HepG2 (cell line): ENCODE measurements around the gene TMEM129. TPM values are rescaled to one million over a fixed set of nuclear protein-coding genes. Genes with fewer than 3 reads are reported as not detected.

ENCODE experiments used
- ELF1 ChIP-seq: sonication (generic); formaldehyde crosslinking; IDR thresholded peaks from 2 replicates; pipeline ENCODE4 v1.4.0; 2020; ENCODE audit warnings: missing genetic modification reagents
- GATAD2A ChIP-seq: IDR thresholded peaks from 2 replicates; pipeline ENCODE4 v1.6.1; 2016
- SRY ChIP-seq: sonication (generic); formaldehyde crosslinking; IDR thresholded peaks from 2 replicates; pipeline ENCODE4 v1.8.0; 2022; ENCODE audit warnings: mild to moderate bottlenecking, missing genetic modification reagents
- TEF ChIP-seq: sonication (generic); formaldehyde crosslinking; IDR thresholded peaks from 2 replicates; pipeline ENCODE4 v1.5.0; 2020; ENCODE audit warnings: missing genetic modification reagents
- ZBTB14 ChIP-seq: sonication (generic); formaldehyde crosslinking; IDR thresholded peaks from 2 replicates; pipeline ENCODE4 v1.4.0; 2020; ENCODE audit warnings: missing genetic modification reagents
- ZFP36L1 ChIP-seq: sonication (generic); formaldehyde crosslinking; IDR thresholded peaks from 2 replicates; pipeline ENCODE4 v1.8.0; 2022; ENCODE audit warnings: mild to moderate bottlenecking, missing genetic modification reagents, moderate library complexity
- ZNF775 ChIP-seq: sonication (generic); formaldehyde crosslinking; IDR thresholded peaks from 2 replicates; pipeline ENCODE4 v1.4.0; 2020; ENCODE audit warnings: missing genetic modification reagents, mild to moderate bottlenecking, moderate library complexity, borderline replicate concordance
- polyA plus RNA-seq, 8 experiments: library from polyadenylated mRNA; depleted of rRNA in 3 of 8; stranded (reverse) in 7 of 8; unstranded in 1 of 8; fragments of >200 nt; fragmentation: Illumina TruSeq in 4 of 8; extraction: Trizol in 4 of 8; gene quantifications; 2 replicates each; pipeline versions ENCODE4 v1.2.1 to v1.2.3, GENCODE V29; 2011 to 2016; ENCODE audit warnings: low read depth in 4 of 8, missing spikeins in 1 of 8, mixed read lengths in 1 of 8; ENCODE audit not compliant: insufficient read depth in 1 of 8
- total RNA-seq, 5 experiments: library from RNA; depleted of rRNA; stranded (reverse); fragments of >200 nt; fragmentation: Illumina TruSeq; extraction: Trizol; gene quantifications; 2 replicates each; pipeline ENCODE4 v1.2.3, GENCODE V29; 2016; ENCODE audit warnings: low read depth in 1 of 5
- TF ChIP-seq, protein P1 (sequence below): sonication (generic); formaldehyde crosslinking; conservative IDR thresholded peaks from 2 replicates; pipeline ENCODE4 v1.4.0; 2020; ENCODE audit warnings: mild to moderate bottlenecking, missing genetic modification reagents, moderate library complexity
- TF ChIP-seq, protein P2 (sequence below): sonication (generic); formaldehyde crosslinking; conservative IDR thresholded peaks from 2 replicates; pipeline ENCODE4 v1.8.1; 2023; ENCODE audit warnings: missing genetic modification reagents

The TMEM129 gene
- total and polyA plus RNA-seq, 2 of the 13 experiments (the other 11 are each of a cell fraction or from before 2014, with no cell fraction given) = 19.0 to 25.8 TPM

DNA sequence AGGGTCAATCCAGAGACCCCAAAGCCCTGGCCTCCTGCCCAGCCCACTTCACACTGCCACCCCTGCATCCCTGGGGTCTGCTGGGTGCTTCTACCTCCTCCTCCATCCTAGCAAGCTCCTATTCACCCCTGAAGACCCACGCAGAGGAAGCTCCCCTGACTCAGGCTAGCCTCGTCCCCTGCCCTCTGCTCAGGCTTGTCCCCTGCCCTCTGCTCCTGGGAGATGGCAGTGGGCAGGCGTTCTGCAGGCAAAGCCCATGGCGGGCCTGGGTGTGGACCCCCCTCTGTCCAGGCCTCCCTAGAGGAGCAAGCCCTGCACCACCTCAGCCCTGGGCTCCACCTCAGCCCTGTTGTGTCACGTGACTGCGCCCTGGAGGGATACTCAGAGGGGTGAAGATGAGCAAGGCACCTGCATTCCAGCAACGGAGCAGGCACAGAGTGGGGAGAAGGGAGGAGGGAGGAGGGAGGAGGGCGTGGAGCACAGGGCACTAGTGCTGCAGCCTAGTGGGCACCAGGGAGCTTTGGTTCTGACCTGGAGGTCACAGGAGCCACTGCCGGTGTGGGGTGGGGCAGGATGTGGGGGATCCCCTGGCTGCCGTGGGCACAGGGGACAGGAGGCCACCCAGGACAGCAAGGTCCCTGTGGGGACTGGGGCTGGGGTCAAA lies 44.4 kb upstream of the TMEM129 start (continued):
- no peak for TF ChIP-seq ZBTB14 (CRISPR knock-in tag)
- TF ChIP-seq TEF (CRISPR knock-in tag) = no peak
- no peak for TF ChIP-seq SRY (CRISPR knock-in tag)
- TF ChIP-seq, protein P1, sequence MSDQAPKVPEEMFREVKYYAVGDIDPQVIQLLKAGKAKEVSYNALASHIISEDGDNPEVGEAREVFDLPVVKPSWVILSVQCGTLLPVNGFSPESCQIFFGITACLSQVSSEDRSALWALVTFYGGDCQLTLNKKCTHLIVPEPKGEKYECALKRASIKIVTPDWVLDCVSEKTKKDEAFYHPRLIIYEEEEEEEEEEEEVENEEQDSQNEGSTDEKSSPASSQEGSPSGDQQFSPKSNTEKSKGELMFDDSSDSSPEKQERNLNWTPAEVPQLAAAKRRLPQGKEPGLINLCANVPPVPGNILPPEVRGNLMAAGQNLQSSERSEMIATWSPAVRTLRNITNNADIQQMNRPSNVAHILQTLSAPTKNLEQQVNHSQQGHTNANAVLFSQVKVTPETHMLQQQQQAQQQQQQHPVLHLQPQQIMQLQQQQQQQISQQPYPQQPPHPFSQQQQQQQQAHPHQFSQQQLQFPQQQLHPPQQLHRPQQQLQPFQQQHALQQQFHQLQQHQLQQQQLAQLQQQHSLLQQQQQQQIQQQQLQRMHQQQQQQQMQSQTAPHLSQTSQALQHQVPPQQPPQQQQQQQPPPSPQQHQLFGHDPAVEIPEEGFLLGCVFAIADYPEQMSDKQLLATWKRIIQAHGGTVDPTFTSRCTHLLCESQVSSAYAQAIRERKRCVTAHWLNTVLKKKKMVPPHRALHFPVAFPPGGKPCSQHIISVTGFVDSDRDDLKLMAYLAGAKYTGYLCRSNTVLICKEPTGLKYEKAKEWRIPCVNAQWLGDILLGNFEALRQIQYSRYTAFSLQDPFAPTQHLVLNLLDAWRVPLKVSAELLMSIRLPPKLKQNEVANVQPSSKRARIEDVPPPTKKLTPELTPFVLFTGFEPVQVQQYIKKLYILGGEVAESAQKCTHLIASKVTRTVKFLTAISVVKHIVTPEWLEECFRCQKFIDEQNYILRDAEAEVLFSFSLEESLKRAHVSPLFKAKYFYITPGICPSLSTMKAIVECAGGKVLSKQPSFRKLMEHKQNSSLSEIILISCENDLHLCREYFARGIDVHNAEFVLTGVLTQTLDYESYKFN (CRISPR knock-in tag) = no peak
- TF ChIP-seq, protein P2, sequence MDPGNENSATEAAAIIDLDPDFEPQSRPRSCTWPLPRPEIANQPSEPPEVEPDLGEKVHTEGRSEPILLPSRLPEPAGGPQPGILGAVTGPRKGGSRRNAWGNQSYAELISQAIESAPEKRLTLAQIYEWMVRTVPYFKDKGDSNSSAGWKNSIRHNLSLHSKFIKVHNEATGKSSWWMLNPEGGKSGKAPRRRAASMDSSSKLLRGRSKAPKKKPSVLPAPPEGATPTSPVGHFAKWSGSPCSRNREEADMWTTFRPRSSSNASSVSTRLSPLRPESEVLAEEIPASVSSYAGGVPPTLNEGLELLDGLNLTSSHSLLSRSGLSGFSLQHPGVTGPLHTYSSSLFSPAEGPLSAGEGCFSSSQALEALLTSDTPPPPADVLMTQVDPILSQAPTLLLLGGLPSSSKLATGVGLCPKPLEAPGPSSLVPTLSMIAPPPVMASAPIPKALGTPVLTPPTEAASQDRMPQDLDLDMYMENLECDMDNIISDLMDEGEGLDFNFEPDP (CRISPR knock-in tag) = no peak
- TF ChIP-seq ZNF775 (CRISPR knock-in tag) = no peak
- 0 out of 2 replicates have a peak, but pooled peaks have one; percentile 18 for TF ChIP-seq GATAD2A (CRISPR knock-in tag)
- TF ChIP-seq ZFP36L1 (CRISPR knock-in tag) = no peak
- no peak for TF ChIP-seq ELF1 (CRISPR knock-in tag)
